ENCODE results near the gene ZC3H7A. TPM values are rescaled to one million over a fixed set of nuclear protein-coding genes. Genes with fewer than 3 reads are reported as not detected.
"Not testable (repeated sequence)": the region's sequence is repeated elsewhere in the genome, so short reads cannot be mapped to it uniquely, and the experiment has no call there.

The ZC3H7A gene
- total RNA-seq, 4 donors from 2014 or later, result 16.6 to 34.1 (median 30.2) TPM

DNA sequence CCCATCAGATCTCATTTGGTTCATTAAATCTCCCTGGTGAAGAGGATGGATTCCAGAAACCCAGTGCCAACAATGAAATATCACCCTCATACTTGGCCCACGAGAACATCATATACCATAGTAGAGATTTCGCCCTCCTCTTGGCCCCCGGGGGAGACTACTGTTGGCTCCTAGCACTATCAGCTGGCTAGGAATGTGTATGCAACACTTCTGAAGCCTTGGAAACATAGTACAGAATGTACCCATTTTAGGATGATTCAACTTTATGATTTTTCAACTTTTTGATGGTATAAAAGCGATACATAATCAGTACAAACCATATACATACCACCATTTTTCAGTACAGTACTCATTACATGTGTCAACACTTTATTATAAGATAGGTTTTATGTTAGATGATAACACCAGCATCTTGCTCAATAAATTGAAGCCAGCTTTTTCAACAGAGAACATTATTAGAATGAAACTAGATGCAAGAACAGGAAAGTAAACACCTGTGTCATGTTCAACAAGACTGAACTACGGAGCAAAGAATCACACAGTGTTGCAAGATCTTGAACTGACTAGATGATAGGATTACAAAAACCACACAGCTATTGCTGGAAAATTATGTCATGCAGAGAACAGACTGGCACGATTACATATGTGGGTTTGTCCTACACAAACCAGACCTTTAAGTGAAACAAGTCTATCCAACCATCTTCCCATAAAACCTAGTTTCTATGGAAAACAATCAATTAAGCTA, 37.1 kb upstream of the ZC3H7A start:
- Histone ChIP-seq H3K36me3 (peaks cover 18 to 39% (median 19%) of the 10 kb centered on the region in 3 donors), H3K27ac (no peak overlapping the region), H3K9me3 (no peaks in the 10 kb centered on the region), H3K4me3 (no peak overlapping the region), H3K4me1 (peaks cover 3 to 12% (median 5%) of the 10 kb centered on the region in 3 donors), H3K27me3 (no peaks in the 10 kb centered on the region)
- intact Hi-C loops (cut with DNase I), result no loop called here
- TF ChIP-seq CTCF (IDR thresholded peaks at IDR 0.05) (no peak), POLR2A (IDR thresholded peaks at IDR 0.05) (no peak)
- DNase-seq, result no peak
- WGBS, 2 donors, result 55 to 62% methylated on average over 6 of the region's 6 CpGs

DNA sequence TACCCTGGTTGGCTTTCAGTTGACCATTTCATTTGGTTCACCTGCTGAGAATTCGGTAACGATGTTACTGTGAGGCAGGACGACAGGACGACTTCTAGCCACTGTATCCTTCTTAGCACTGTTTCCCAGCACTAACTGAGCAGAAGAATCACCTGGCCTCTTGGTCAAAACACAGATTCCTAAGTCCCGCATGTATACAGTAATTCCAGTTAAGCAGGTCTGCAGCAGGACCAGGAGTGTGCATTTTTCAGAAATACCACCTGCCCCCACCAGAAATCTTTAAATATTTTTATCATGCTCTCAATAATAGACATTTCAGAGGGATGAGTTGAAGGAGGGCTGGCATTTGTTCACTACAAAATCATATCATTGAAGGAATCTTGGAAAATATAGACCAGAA, 31.6 kb upstream of the ZC3H7A start:
- Histone ChIP-seq H3K36me3 (no peaks in the 10 kb centered on the region), H3K9me3 (no peaks in the 10 kb centered on the region), H3K4me1 (peaks cover 0 to 5% (median 0%) of the 10 kb centered on the region in 3 donors), H3K4me3 (no peak overlapping the region), H3K27me3 (no peaks in the 10 kb centered on the region), H3K27ac (no peak overlapping the region)
- no peak for DNase-seq
- WGBS, 2 donors, result 72 to 78% methylated on average over 5 of the region's 5 CpGs
- intact Hi-C loops (cut with DNase I), result no loop called here
- TF ChIP-seq CTCF (IDR thresholded peaks at IDR 0.05) (no peak), POLR2A (IDR thresholded peaks at IDR 0.05) (no peak)

DNA sequence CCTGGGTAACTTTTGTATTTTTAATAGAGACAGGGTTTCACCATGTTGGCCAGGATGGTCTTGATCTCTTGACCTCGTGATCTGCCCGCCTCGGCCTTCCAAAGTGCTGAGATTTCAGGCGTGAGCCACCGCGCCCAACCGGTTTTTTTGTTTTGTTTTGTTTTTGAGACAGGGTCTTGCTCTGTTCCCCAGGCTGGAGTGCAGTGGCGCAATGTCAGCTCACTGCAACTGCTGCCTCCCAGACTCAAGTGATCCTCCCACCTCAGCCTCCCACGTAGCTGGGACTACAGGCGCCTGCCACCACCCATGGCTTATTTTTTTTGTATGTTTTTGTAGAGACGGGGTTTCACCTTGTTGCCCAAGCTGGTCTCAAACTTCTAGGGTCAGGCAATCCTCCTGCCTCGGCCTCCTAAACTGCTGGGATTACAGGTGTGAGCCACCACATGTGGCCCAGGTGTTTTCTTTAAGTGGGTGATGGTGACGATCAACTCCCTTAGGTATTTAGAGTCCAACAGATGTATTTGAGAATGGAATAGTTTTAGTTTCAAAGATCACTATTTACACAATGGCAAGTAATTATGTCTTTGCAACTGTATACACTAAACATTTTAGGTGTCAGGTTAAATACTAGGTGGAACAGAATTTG, 28.6 kb upstream of the ZC3H7A start:
- H3K27me3 ChIP-seq; intact Hi-C loops (cut with DNase I); H3K9me3 ChIP-seq; H3K4me3 ChIP-seq; H3K36me3 ChIP-seq; H3K27ac ChIP-seq; DNase-seq; H3K4me1 ChIP-seq: not testable (repeated sequence)
- 90 to 92% methylated on average over 13 of the region's 13 CpGs for WGBS, 2 donors

DNA sequence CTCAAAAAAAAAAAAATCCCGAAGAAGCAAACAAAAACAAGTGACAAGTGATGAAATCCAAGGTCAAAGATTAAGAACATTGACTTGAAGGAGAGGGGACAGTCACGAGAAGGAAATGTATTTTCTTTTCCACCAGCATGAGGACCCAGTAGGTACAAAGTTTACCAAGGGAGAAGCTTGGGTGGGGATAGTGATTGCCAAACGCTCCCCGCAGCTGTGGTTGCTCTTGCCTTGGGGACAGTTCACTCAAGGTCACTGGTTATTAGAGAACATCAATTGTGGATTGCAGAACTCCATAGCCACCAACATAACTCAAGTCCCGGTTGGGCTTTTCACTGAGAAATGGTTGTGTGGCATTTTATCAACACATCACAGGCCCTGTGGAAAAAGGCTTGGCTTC, 27.3 kb upstream of the ZC3H7A start:
- no peak for DNase-seq
- H3K4me1 ChIP-seq, result peaks cover 0 to 5% (median 0%) of the 10 kb centered on the region in 3 donors
- H3K36me3 ChIP-seq, result no peaks in the 10 kb centered on the region
- no peak for TF ChIP-seq POLR2A (IDR thresholded peaks at IDR 0.05)
- no peak for TF ChIP-seq CTCF (IDR thresholded peaks at IDR 0.05)
- H3K27ac ChIP-seq, result peak overlapping the region in 1 of 4 donors; percentile 42
- 29 to 58% methylated on average over 5 of the region's 5 CpGs for WGBS, 2 donors
- intact Hi-C loops (cut with DNase I), result no loop called here
- no peaks in the 10 kb centered on the region for H3K9me3 ChIP-seq
- no peaks in the 10 kb centered on the region for H3K27me3 ChIP-seq
- H3K4me3 ChIP-seq, result no peak overlapping the region

DNA sequence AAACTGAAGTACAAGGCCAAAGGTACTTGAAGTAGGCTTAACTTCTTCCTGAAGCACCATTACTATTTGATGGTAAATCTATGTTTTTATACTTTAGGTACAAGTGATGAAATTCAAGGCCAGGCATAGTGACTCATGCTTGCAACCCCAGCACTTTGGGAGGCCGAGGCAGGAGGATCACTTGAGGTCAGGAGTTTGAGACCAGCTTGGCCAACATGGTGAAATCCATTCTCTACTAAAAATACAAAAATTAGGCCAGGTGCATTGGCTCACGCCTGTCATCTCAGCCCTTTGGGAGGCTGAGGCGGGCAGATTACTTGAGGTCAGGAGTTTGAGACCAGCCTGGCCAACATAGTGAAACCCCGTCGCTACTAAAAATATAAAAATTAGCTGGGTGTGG, 26.6 kb upstream of the ZC3H7A start:
- WGBS, 2 donors, result 83 to 89% methylated on average over 5 of the region's 5 CpGs
- H3K27ac ChIP-seq; H3K4me1 ChIP-seq; H3K4me3 ChIP-seq; H3K27me3 ChIP-seq; DNase-seq; H3K36me3 ChIP-seq; intact Hi-C loops (cut with DNase I); H3K9me3 ChIP-seq: not testable (repeated sequence)

- no peaks in the 10 kb centered on the region for H3K9me3 ChIP-seq
- H3K27ac ChIP-seq, result no peak overlapping the region
- TF ChIP-seq CTCF (IDR thresholded peaks at IDR 0.05), result no peak
- TF ChIP-seq POLR2A (IDR thresholded peaks at IDR 0.05), result no peak
- H3K36me3 ChIP-seq, result no peaks in the 10 kb centered on the region
- intact Hi-C loops (cut with DNase I), result no loop called here
- no peak for DNase-seq
- H3K4me3 ChIP-seq, result no peak overlapping the region
- no peaks in the 10 kb centered on the region for H3K27me3 ChIP-seq
- 78 to 89% methylated on average over 10 of the region's 10 CpGs for WGBS, 2 donors
- peaks cover 0 to 4% (median 0%) of the 10 kb centered on the region in 3 donors for H3K4me1 ChIP-seq
Observed at GRCh38 chr16:11819798-11820197, 22.7 kb upstream of the ZC3H7A start.

GRCh38 chr16:11818970-11819369, 21.9 kb upstream of the ZC3H7A start:
- H3K4me3 ChIP-seq; H3K4me1 ChIP-seq; DNase-seq; H3K36me3 ChIP-seq; intact Hi-C loops (cut with DNase I); H3K27me3 ChIP-seq; H3K27ac ChIP-seq; H3K9me3 ChIP-seq: not testable (repeated sequence)
- WGBS, 2 donors, result 84 to 90% methylated on average over 9 to 13 of the region's 13 CpGs

Measured in esophagus squamous epithelium (tissue), 5 donors.